UCSD-AML1 (cell line): Measurements from ENCODE around the gene KLF15.

Experiments used
- DNase-seq: peaks from one replicate; lab custom pipeline; 2025; ENCODE audit not compliant: unreplicated experiment; lab: John Stamatoyannopoulos, UW

Gene KLF15

DNA sequence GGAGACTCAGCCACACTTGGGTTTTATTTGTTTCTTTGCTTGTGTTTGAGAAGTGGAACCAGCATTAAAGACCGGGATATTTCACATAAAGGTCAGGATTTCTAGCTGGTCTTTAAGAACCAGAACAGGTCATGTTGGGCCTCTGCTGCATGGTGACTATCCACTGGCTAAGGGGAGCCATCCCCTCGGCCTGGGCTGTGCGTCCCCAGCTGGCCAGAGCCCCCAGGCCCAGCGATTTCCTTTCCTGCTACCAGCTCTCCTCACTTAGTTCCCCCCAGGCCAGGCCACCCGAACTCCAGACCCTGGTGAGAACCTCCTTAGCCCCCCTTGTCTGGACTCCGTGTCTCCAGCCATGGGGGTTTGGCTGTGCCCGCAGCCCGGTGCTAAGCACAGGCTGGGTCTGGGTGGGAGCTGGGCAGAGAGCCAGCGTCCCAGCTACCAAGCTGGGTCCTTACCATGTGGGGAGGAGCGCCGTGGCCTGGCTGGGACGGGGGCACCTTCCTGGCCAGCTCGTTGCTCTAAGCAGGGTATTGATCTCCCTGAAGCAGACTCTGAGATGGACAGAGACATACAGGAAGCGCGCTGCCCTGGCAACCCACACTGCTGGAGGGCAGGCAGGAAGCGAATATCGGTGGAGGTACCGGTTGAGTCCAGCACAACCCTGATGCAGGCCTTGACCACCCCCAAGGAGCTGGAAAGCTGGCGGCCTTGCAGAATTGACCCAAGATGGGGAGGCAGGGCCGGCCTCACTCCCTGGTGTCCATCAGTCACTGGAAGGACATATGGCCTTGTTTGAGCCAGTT is 49.4 kb downstream of the KLF15 start:
- DNase-seq, result no peak

DNA sequence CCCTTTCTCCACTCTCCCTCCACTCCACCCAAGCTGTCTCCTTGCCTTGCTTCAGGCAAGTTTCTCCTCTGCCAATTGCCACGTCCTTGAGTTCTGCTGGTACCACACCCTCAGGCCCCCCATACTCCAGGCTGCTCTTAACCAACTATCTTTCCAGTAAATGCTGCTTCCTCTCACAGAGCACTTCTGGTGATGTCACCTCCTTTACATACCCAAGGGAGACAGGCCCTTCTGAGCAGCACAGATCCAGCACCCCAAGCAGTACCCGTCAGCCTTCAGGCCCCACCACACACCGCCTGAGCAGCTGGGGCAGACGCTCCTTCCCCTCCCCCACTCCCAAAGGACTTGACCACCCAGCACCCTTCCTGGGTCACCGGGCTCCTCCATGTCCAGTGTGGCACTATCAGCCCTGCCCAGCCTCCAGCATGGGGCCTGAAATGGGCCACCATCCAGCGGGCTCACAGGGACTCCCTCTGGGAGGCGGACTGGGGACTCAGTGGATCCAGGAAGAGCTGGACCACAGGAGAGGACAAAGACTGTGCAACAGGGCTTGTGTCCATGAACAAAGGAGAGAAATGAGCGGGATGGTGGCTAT is 50.2 kb downstream of the KLF15 start:
- no peak for DNase-seq

DNA sequence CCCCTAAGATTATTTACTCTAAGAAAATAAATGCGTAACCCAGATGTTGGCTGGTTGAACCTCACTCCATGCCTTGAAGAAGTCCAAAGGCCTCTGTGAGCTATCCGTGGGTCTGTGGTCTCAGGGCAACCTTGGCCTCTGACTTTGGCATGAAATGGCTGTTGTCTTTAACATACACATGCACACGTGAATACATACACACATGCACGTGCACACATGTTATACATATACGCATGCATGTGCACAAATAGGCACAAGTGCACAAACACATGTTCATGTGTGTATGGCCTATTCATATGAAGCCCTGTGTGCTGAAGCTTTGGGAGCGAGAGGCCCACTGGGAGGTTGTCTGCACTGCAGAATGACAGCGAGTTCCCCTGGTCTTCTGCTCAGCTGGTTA is 50.8 kb downstream of the KLF15 start:
- no peak for DNase-seq

DNA sequence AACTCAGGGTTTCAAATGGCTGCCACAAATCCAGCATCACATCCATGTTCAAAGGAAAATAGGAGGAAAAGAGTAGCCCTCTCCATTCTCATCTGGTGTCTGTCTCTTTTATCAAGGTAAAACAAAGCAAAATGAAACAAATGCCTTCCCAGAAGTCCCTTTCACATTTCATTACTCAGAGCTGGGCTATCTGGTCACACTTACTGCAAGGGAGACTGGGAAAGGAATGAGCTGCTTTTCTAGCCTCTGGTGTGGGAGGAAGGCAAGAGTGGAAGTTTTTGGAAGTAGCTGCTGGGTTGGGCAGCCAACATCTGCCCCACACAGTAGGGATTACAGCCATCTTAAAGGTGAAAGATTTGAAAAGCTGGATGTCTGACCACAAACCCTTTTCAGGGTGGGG is 51.8 kb downstream of the KLF15 start:
- no peak for DNase-seq

DNA sequence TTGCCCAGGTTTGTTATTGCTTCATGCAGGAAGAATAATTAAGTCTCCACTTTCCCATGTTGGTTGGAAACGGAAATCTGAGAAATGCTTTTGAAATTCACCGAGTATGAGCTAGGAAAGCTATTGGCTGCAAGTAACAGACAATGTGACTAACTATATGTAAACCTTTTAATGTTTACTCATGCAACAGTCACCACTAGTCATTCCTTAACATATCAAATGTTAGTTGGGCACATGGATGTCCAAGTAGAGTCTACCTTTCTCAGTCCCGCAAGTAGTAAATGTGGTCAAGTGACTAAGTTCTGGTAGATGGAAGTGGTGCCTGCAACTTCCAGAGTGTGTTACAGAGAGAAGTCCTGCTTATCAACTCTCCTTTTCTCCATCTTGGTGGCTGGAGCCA is 52.5 kb downstream of the KLF15 start:
- DNase-seq, result no peak

DNA sequence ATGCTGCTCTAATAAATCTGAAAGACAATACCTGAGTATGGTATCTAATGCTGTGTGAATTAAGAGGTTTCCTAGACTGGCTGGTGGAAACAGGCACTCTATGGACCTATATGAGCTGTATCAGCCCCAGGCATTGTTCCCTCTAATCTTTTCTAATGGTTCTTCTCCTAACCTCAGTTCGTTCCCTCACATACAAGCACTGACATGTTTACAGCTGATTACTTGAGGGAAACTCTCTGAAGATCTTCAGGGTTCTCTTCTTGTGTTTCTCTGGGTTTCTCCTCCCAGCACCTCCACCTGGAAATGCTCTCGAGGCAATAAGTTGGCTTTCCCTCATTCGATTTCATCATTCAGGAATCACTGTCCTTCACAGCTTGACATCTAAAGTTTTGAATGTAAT is 52.9 kb downstream of the KLF15 start:
- no peak for DNase-seq

DNA sequence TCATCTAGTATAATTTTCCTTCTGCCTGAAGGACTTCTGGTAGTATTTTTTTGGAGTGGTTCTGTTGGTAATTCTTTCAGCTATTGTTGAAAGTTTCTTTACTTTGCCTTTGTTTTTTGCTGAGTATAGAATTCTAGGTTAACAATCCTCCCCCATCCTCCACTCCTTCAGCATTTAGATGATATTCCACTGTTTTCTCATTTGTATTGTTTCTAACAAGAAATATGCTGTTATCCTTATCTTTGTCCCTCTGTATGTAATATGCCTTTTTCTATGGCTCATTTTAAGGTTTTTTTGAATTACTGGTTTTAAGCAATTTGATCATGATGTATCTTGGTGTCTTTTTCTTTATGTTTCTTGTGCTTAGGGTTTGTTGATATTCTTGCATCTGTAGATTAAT is 53.9 kb downstream of the KLF15 start:
- DNase-seq, result no peak

DNA sequence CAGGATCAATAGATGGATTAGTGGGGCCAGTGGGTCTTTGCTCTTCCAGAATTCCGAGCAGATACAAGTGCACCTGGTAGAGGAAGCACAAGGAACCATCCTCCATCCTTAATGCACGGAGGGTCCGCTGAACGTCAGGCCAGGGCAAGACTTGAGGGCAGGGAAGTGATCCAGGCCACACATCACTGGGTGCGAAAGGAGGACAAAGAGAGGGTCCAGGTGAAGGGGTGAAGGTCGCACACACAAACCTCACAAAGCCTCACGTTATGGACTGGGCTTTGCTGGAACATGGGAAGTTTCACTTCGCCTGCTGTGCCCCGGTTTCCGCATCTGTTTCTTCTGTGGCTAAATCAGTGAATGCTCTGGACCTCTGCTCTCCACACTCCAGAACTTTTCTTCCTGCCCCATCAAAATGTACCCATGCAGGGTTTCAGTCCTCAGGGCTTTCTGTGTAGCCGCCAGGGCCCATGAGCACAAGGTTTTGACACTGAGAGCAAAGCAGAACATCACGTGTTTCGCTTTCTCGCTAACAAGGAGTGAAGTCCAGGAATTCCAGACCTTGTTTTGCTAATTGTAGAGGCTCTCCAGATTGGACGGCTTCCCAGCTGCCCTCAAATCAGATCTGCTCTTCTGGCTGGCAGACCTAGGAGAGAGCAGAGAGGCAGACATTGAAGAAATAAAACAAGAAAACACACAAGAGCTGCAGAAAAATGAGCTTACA is 56.3 kb downstream of the KLF15 start:
- no peak for DNase-seq

DNA sequence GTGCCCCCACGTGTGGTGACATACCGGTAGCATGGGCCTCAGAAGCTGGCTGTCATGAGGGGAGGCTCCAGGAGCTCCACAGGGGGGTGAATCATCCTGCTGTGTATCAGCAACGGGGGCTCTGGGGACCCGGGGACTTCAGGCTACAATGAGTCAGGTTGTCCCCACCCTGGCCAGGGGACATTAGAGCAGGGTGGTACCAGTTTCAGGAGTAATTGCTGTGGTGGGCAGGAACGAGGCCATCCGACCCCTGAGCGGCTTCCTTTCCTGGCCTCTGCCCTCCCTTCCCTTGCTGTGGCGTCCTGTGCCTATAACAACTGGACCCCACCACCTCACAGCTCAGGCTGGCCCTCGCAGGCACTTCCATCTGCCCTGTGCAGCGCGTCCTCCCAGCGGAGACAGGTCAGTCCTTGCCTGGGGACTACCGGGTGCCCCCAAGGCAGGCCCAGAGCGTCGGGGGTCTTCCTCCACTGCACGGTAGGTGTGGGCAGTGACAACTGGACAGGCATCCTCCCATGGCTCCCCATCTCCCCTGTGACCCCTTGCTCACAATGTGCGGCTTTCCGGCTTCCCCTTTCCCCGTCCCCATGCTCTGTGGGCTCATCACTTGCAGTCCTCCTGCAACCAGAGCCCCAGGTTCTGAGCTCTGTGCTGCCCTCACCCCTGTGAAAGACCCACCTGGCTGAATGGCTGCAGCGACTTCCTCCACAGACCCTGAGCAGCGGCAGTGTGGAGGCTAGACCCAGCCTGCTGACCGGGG is 57.0 kb downstream of the KLF15 start:
- no peak for DNase-seq

DNA sequence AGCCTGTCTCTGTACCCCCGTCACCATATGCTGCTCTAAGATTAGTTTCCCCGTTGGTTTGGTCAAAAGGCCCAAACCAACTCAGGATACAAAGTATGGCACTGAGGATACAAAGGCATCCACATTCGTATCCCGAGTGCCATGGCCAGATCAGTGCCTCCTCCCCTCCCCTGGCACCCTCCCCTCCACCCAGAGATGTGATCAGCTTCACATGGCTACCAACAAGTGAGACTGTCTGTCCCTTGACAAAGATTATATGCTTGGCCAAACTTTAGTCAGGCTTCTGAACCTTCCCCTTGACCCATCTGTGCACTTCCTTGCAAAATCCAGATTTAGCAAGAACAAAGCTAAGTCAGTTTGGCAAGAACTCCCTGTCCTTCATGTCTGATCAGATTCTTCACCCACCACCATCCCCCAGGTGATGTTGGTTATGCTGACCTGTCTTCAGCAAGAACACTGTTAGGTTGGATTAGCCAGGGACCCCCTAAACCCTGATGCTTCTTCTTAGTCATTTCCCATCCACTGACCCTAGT is 61.7 kb downstream of the KLF15 start:
- no peak for DNase-seq

DNA sequence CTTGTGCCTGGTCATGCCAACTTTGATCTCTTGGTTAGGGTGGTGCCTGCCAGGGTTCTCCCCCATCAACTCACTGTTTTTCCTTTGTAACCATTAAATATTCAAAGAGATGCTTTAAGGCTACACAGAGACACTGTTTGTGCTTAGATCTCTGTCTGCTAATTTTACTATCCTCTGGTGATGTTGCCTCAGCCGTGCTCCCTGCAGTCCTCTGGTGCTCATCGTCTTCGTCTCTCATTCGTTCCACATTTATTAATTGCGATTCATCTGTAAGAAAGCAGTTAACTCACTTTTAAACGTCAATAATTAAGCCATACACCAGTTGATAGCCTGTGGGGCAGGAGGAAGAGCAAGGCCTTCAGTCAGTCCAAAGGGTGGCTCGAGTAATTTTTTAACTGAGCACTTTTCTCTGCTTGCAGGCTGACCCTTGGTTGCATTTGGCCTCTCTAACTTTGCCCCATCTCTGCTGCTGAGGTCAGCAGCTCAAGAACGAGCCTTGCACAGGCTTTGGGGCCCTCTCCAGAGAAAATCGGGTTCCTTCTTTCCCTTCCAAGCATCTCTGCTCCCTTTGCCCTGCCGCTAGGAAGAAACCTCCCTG is 62.9 kb downstream of the KLF15 start:
- no peak for DNase-seq

DNA sequence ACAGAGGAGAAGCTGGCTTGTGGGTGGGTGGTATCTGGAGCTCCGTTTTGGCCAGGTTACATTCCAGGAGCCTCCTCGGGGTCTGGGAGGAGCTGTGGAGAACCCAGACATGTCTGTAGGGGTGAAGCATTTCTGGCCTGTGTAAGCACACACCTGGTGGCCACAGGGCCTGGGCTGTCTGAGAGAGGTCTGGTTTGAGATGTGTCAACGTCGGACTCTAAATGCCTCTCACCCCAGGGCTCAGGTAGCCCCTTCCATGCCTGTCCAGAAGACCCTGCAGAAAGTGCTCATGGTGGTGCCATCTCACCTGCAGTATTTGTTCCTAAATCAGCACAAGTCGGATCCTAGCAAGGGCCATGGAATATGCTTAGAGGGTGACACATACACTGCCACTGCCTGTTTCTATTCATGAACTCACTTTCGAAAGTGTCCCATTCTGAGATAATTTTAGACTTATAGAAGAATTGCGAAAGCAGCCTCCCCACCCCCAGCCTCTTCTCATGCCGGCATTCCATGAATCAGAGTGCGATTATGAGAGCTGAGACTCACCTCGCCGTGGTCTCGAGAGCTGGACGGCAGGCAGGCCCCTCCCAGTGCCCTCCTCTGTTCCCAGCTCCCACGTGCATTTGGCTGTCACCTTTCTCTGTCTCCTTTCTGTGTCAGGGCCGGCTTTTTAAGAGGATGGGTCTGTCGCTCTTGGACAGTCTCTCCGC is 63.7 kb downstream of the KLF15 start:
- DNase-seq, result no peak
